Superior temporal gyrus (tissue), 1 donor: ENCODE measurements around the gene GNAI1.
A peak's percentile ranks its signal among the peaks of the same experiment; 100 is the strongest.
"Not testable (repeated sequence)": the region's sequence is repeated elsewhere in the genome, so short reads cannot be mapped to it uniquely, and the experiment has no call there.

Source experiments
- DNase-seq: peaks from one replicate; pipeline ENCODE4 v3.0.0-alpha.2; 2016; ENCODE audit errors: extremely low spot score

The GNAI1 gene

DNA sequence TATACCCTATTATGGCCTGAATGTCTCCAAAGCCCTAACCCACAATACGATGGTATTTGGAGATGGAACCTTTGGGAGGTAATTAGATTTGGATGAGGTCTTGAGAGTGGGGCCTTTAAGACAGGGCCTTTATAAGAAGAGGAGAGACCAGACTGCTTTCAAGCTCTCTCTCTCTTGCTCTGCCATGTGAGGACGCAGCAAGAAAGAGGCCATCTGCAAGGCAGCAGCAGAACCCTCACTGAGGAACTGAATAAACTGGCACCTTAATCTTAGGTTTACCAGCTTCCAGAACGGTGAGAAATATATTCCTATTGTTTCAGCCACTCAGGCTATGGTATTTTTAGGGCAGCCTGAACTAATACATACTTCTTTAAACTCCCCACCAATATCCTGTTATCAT, 2.0 kb upstream of the GNAI1 start:
- DNase-seq, result no peak

DNA sequence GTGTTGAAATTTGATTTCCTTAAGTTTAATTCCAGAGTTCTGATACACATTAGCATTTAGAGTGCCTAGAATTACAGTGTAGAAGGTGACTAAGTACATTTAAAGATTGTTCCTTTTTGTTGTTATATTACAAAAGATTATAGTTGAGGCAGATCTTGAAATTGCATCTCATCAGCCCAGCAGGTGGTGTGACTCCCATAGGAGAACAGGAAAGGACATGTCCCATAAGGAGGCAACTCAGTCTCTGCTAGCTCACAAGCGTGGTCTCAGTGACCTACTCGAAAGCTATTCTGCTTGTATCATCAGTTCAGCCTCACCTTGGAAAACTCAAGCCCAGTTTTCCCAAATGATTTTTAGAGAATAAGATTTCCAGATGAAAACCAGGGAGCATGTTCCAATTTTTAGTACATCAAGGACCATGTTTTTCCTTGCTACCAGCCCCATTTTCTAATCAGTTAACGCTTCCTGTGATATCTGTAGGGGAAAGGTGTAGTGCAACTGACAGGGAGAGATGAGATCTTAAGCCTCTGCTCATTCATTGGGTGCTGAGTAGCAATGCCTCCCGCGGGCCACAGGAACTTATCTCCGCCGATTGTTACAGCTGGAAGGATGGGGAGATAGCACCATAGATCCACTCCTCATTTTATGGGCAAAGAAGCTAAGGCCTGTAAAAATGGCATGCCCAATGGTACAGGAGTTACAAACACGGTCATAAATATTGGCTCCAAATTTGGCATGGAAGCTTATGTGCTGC, 1.1 kb upstream of the GNAI1 start:
- DNase-seq, result peak; percentile 66

DNA sequence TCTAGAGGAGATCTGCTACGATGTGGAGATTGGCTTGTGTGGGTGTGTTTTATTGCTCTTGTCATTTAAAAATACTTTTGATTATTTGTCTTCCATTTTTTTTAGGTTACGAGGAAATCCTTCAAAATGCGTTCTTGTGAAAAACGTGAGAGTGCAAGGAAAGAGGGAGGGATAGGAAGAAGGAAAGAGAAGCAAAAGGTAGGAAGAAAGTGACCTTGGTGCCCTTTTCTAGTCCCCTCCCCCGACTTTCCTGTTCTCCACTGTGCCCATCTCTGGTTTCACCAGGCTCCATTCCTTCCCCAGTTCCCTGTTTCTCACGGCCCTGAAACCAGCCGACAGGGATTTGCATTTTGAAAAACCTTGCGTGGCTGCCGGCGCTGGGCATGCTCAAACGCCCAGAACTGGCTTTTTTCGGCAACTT, 506 bp upstream of the GNAI1 start:
- peak; percentile 79 for DNase-seq

DNA sequence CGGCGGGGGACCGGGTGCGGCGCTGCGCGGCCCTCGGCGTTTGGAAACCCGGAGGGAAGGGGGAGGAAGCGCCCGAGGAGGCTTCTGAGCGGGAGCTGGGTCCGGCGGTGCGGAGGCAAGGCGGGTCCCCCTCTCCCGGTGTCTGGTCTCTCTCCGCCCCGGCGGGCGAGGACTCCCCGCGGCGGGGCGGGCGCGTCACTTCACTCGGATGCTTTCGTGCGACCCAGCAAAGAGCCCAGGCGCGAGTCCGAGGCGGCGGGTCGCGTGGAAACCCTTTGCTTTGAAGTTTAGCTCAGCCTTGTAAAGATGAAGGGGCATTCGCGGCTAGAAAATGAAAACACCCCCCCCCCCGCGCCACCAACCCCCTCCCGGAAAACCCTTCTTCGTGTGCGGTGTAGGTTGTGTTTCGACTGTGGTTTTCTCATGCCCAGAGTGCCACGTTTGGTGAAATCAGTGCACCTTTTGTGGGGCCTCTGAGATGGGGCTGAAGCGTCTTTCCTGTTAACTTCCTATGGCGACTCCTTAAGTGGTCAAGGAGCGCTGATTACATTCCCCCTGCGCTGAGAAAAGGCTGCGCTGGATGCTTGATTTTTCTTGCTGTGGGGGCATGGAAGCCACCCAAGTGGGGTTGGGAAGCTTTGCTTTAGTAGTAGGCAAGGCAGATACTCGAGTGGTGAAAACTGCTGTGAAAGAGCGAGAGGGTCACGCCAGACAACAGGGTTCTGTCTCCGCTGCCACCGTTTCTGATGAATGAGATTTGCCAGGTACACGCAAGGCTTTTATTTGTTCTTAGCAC, 876 bp downstream of the GNAI1 start:
- DNase-seq, result peak; percentile 72

DNA sequence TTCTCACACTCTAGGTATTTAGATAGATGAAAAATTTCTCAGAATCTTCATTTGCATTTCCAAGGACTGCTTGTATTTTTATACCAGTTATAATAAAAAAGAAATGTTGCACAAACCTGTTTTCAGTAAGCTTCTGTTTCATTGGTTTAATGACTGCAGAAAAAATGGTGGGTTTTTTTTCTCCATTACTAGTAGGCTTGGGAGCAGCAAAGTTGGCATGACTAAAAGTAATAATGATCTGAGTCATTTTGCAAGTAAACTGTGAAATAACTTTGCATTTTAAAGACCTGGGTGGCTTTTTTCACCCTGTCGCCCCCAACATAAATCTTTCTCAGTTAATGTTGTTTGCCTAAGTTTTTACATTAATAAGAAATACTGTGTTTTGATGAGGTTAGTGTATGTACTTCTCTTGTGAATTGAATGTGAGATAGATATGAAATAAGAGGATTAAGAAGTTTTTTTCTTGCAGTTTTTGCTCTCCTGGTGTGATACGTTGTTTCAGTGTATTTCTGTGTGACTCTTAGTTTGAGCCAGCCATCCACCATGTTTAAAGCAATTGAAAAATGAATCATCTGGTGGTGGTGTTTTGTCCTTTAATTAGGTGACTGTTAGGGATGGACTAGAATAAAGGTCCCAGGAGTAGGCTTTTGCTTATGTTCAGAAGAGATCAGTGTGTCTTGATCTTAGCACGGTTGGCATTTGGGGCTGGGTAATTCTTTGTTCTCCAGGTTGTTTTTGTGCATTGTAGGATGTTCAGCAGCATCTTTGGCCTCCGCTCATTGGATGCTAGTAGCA, 1.8 kb downstream of the GNAI1 start:
- no peak for DNase-seq

DNA sequence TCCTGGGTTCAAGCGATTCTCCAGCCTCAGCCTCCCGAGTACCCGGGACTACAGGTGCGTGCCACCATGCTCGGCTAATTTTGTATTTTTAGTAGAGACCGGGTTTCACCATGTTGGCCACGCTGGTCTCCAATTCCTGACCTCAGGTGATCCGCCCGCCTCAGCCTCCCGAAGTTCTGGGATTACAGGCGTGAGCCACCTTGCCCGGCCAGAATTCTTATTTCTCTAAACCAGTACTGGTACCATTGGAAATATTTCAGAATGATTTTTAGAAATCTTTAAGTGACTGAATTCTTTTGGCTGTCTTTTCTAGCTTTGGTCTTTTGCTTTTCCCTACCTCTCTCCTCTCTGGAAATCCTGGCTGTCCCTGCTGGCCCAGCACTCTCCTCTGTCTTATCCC, 2.8 kb downstream of the GNAI1 start:
- no peak for DNase-seq

DNA sequence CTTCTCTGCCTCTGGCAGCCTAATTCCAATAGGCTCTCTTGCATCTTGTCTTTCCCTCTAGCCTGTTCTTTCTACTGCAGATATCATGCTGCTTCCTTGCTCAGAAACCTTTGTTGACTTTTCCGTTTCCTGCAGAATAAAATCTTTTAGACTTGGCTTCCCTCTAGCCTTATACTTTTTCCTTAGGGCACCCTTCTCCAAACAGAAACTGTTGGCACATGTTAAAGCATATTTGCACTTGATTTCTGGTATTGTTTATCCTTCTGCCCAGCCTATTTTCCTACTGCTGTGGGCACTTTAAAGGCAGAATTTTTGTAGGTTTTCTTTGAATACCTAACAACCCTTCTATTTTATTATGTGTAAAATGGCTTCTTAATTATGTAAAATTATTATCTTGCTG, 4.6 kb downstream of the GNAI1 start:
- DNase-seq, result no peak

DNA sequence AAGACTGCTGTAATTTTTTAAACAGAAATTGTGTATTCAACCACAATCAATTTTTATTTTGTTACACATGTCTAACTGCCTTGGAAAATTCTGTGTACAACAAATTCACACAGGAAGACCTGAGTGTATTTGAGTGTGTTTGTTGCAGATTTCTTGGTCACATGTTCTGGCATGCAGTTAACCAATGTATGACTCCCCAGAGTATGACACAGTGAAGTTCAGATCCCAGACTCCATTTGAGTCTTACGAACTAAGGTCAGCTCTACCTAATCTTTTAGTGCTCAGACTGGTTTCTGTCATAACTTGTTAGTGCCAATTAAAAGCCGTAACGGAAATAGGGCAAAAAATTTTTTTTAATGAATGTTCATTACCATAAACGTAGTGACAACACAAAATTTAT, 5.8 kb downstream of the GNAI1 start:
- no peak for DNase-seq

DNA sequence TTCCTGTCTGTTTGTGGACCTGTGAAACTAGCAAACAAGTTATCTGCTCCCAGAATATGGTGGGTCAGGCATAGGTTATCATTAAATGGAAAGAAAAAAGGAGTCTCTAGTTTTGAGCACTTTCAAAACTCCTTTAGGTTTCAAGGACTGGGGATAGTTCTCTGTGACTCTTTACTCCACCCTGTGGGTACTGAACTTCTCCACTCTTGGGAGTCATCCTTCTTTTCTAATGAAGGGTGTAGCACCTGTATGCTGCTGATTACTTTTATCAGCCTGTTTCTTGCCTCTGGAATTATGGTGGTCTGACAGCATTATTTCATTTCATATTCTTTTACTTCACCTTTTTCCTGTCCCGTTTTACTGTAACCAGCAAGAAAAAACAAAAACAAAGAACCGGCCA, 6.7 kb downstream of the GNAI1 start:
- no peak for DNase-seq

DNA sequence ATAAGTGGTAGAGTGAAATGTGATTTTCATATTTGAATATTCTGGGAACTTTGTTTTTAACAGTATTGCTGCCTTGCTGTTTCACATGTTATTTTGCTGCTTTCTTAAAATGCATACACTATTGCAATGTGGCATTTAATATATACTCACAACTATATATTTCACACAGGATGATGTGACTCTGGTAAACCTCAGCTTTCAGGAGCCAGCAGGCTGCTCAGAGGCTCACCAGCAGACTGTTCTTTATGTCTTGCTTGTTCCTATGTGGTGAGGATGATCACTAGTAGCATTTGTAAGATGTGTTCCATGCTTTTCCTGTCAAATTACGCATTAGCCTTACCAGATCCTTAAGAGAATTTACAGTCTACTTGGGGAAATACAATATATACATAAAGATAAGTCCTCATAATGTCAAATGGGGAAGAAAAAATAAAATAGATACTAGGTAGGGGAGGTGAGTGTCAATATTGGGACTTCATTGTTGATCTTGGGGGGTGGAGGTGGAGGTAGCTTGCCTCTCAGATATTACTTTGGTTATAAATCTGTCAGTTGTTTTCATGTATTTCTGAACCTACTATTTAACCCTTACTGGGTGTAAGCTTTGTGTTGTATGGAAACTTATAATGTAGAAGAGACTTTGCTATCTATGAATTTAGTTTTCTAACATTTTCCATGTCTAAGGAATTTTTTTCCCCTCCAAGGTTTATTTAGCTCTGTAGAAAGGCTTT, 8.4 kb downstream of the GNAI1 start:
- no peak for DNase-seq

DNA sequence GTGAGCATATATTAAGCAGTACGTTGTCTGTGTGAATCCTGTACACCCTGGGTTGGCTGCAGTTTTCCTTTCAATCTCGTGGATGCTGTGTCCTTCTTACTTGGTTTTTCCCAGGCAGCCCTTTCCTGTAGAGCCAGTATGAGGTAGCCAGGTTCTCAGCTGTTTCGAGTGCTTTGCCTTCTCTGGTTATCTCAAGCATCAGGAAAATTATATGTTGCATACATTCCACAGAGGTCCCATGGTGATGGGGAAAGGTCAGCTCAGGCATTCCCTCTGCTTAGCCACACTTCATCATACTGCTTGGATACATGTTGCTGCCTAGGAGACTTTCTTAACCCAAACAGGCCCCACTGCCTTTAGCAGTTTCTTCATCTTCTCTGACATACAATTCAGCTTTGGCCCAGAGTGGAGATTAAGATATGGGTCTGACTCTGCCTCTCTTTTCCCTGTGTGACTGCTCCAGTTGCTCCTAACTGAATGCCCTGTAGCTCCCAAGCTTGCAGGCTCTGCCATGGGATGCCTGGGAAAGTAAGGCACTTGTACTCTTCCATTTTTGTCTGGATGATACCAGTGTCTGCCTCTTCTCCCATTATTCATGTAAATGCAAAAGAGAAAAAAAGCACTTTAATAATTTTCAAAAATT, 11.3 kb downstream of the GNAI1 start:
- no peak for DNase-seq

DNA sequence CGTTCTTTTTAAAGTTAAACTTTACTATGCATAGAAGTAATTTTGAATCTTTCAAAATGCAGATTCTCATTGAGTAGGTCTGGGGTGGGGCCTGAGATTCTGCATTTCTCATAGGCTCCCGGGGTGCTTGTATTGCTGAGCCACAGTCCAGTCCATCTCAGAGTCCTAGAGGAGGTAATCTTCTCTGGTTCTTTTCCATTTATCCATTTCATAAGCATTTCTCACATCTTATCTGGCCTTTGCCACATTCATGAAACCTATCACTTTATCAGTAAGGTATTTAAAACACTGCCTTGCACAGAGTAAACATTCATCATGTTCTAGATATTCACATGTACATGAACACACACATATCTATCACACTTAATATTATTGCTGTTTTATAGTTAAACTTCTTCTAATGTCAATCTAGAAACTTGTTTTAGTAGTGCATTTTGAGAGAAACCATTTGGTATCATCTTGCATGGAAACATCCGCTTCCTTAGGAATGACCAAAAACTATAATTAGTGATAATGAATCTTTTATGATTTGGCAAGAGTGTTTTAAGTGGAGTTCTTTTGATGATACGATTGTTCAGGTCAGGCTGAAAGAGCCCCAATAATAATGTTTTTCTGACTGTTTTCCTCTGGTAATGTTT, 12.0 kb downstream of the GNAI1 start:
- no peak for DNase-seq

DNA sequence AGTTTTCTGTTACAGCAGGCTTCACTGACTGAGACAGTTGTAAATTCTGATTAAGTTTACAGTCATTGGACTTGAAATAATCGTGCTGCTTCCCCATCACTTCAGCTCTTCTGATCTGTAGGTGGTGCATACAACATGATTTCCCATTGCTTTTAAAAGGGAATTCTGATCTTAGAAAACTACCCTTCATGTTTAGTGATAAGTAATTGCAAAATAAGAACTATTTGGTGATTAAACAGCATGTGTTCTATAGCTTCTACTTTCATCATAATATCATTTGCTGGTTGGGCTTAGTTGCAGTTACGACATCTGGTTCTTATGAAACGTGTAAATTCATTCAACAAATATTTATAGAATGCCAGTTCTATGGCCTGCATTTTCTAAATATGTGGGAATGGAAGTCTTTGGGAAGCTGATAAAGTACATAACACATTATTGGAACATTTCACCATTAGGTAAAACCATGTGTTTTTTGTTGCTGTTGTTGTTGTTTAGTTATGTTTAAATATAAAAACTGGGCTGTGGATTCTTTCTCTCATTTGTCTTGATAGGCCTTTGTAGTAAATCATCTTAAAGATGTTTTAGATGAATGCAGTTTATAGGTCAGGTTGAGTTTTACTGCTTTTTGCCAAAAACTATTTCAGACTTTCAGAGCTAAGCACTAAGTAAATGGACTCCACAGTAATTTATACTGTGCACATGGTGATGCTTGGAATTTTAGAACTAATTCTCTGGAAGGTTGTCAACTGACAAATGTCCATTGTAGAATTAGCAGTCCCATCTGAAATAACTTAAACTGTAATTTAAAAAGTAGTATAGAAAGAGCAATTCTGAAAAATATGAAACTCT, 13.1 kb downstream of the GNAI1 start:
- no peak for DNase-seq

DNA sequence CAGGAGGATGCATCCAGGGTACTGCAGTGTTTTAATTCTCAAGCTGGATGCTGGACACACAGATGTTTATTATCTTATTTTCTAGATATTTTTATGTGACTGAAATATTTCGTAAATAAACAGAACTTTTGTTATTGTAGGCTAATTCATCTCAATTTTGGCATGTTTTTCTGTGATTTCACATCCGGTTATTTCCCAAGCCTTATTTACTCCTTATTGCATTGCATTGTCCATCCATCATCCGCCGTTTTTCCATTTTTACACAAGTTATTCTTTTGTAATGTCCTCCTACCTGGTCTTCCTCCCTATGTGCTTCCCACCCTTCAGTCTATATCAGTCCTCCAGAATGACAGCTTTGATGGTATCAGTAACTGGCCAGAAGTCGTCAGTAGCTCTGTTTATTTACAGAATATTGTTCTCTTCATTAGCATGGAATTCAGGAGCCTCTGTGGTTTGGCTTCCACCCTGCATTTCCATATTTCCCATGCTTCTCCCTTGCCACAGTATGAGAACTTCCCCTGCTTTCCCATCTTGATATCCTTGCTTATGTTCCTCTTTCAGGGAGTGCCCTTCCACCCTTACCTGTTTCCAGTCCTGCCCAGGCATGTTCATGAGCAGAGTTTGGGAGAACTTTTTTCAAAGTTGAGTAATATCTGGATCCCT, 16.1 kb downstream of the GNAI1 start:
- peak; percentile 26 for DNase-seq

DNA sequence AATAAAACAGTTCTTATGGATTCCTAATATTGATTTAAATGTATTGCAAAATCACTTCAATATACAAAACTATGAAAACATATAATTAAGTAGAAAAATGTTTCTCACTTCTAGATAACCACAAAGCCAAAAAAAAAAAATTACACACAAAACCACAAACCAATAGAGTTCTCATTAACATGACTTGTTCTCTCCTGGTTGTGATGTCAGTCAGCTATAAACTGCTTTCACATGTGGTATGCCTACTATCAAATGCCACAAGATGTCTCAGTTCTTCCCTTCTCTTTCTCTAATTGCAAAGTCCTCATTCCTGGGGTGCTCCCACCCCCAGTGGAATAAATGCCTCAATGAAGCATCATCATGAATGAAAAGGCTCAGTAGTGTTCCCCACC, 16.6 kb downstream of the GNAI1 start:
- DNase-seq, result no peak

DNA sequence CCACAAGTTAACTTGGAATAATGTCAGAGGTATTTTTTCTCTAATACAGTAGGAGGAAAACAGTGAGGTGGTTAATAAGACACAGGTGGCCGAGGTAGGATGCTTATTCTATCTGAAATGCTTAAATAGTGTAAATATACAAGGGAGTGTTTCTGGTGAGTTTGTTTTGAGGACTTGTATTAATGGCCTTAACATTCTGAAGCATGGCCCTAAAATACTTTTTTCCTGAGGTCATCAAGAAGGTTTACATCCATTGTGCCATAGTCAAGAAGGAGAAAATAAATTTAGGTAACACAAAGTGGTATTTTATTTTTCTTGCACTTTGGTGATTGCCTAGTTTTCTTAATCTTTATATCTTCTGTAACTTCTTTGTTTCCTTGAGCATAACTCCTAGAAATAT, 18.8 kb downstream of the GNAI1 start:
- no peak for DNase-seq

DNA sequence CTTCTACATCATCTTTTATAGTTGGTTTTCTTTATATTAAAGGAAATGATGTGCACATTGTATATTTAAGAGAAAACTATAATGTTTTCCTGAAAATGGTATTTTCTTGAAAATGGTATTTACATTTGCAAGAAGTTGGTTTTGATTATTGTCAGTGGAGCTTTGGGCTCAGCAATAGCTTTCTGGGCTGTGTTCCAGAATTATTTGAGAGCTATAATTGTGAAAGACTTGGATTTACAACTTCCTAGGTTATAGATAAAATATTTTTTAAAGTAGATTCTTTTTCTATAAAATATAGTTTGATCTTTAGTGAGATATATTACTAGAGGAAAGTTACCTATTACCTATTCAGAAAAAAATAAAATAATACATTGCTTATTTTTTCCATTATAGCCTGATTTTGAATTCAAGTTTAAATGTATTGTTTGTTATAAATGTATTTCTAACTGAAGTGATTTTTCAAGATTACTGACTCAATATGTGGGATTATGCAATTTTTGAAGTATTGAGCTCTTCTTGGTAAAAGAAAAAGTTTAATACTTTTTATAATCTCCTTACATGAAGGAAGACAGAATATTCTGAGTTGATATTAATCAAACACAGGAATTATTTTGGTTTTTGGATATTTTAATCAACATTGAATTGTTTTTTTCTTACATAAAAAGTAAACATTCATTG, 20.2 kb downstream of the GNAI1 start:
- DNase-seq, result peak; percentile 60

DNA sequence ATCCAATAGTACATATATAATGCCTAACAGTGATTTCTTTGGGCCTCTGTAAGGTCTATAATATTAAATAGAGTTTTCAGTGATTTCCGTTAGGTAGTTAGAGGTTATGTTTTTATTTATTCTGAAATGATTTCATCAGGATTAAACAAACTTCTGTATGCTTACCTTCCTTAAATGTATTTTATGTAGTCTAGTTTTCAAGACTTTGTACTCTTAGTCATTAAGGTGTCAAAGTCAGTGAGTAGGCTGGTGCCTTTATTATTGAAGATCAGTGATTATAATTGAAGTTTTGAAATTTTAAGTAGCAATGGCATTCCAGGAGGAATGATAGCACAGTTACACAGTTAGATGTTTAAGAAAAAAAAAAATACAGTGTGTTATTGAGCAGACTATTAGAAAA, 20.7 kb downstream of the GNAI1 start:
- no peak for DNase-seq

DNA sequence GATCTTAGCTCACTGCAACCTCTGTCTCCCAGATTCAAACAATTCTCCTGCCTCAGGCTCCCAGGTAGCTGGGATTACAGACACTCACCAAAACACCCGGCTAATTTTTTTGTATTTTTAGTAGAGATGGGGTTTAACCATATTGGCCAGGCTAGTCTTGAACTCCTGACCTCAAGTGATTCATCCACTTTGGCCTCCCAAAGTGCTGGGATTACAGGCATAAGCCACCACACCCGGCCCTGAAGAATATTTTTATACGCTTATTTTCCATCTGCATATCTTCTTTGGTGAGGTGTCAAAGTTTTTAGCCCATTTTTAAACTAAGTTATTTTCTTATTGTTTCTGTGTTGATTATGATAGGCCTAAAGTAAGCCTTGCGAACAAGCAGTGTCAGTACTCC, 23.1 kb downstream of the GNAI1 start:
- DNase-seq, result not testable (repeated sequence)
